Measurements from ENCODE around the gene ADRA2C. TPM values are rescaled to one million over a fixed set of nuclear protein-coding genes. Genes with fewer than 3 reads are reported as not detected.

The ADRA2C gene
- total and polyA plus RNA-seq, 2 of the 13 experiments (the other 11 are each of a cell fraction or from before 2014, with no cell fraction given): 15.4 to 69.7 TPM

- TF ChIP-seq HNF4A (CRISPR knock-in tag; IDR thresholded peaks at IDR 0.05) (no peak), NAIF1 (CRISPR knock-in tag; IDR thresholded peaks at IDR 0.05; ENCODE audit: borderline replicate concordance) (no peak), ZNF350 (CRISPR knock-in tag; IDR thresholded peaks at IDR 0.05; ENCODE audit: borderline replicate concordance, low read depth) (peak; percentile 70), ZNF660 (CRISPR knock-in tag; IDR thresholded peaks at IDR 0.05; ENCODE audit: borderline replicate concordance, low read depth) (no peak), POLR2AphosphoS5 (IDR thresholded peaks at IDR 0.05; ENCODE audit: low read depth, low read length) (no peak), ATF2 (CRISPR knock-in tag; IDR thresholded peaks at IDR 0.05) (no peak), MAF1 (CRISPR knock-in tag; IDR thresholded peaks at IDR 0.05; ENCODE audit: borderline replicate concordance) (no peak), ZNF850 (CRISPR knock-in tag; conservative IDR thresholded peaks at IDR 0.05) (no peak), POGK (CRISPR knock-in tag; conservative IDR thresholded peaks at IDR 0.05) (0 out of 2 replicates have a peak, but pooled peaks have one; percentile 38), ZNF788 (CRISPR knock-in tag; IDR thresholded peaks at IDR 0.05; ENCODE audit: borderline replicate concordance) (0 out of 2 replicates have a peak, but pooled peaks have one; percentile 29), SRF (IDR thresholded peaks at IDR 0.05; ENCODE audit: low read depth, low read length) (no peak), ZNF562 (CRISPR knock-in tag; IDR thresholded peaks at IDR 0.05; ENCODE audit: borderline replicate concordance) (no peak), GLI4 (CRISPR knock-in tag; IDR thresholded peaks at IDR 0.05; ENCODE audit: borderline replicate concordance) (no peak), ZNF354B (CRISPR knock-in tag; IDR thresholded peaks at IDR 0.05) (no peak), ZNF331 (CRISPR knock-in tag; IDR thresholded peaks at IDR 0.05) (0 out of 2 replicates have a peak, but pooled peaks have one; percentile 25), HINFP (CRISPR knock-in tag; IDR thresholded peaks at IDR 0.05; ENCODE audit: low read depth) (no peak), ZNF703 (CRISPR knock-in tag; IDR thresholded peaks at IDR 0.05; ENCODE audit: borderline replicate concordance) (peak; percentile 63; the same call in 1 of the 2 replicates), DR1 (CRISPR knock-in tag; IDR thresholded peaks at IDR 0.05) (no peak), ZSCAN31 (CRISPR knock-in tag; IDR thresholded peaks at IDR 0.05; ENCODE audit: low read depth) (0 out of 2 replicates have a peak, but pooled peaks have one; percentile 20), MLLT10 (CRISPR knock-in tag; IDR thresholded peaks at IDR 0.05) (no peak), ZNF512 (CRISPR knock-in tag; IDR thresholded peaks at IDR 0.05) (no peak)
These were observed 16.1 kb downstream of the ADRA2C start (continued) for GRCh38 chr4:3781997-3782930.

All from HepG2 (cell line).